NOMO-1 (cell line): ENCODE results near the gene ZNF169.
A peak's percentile ranks its signal among the peaks of the same experiment; 100 is the strongest.
"Not testable (repeated sequence)": the region's sequence is repeated elsewhere in the genome, so short reads cannot be mapped to it uniquely, and the experiment has no call there.

Experiments
- DNase-seq, 2 experiments: peaks; one replicate each; lab custom pipeline; 2025; ENCODE audit not compliant: unreplicated experiment in 2 of 2; lab: John Stamatoyannopoulos, UW

ZNF169 gene

DNA sequence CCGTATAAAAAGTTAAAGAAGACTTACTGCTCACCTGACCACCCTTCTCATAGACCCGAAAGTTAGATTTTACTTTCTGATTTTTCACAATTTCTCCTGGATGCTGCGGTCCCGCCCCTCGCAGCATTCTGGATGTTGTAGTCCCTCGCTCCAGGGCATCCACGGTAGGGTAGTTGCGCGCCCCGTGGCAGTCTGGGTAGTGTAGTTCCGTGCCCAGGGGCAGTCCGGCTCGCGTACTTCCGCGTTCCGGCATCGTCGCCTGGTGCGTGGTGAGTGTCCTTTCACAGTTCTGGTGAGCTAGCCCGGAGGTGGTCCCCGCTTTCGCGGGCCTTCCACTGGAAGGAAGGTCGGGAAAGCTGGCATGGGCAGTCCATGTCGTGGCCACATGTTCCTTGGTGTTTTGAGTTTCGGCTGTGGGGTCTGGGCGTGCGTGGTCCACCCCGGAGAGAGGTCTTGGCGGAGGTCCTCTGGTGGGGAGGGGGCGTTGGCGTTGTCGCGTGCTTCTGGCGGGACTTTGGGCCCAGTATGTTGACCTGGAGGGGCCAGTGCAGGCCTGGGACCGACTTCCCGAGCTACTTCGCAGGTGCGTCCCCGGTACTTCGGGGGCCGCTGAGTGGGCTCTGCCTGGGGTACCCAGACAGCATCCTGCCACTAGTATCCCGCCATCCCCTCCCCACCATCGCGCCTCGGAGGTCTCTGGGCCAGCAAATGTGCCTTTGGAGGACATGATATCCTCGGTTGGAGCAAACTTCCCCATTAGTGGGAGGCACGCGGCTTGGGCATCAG, at the start of gene ZNF169:
TSS of gene ZNF169 (plus strand) at position 222 of the 786 bp plus-strand sequence. CDS start 19,515 bp downstream, outside the sequence.
- DNase-seq: peak; percentile 89 to 90

GRCh38 chr9:94210616-94211603, 48.2 kb upstream of the ZNF169 start:
- DNase-seq: no peak

DNA sequence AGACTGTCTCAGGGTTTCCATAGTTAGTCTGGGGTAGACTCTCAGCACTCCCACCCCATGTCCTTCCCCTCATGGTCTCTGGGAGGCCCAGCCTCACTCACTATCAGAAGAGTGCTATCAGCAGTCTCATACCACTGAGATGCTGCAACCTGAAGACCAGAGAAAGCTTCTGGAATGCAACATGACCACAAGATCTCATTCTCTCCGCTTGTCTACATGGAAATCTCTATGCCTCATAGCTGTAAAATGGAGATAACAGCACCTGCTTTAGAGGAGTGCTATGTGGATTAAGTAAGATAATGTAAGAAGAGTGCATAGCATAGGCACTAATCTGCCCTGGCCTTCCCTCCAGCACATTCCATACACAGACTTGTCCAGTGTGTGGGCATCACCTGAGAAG, 47.0 kb upstream of the ZNF169 start:
- no peak for DNase-seq

- no peak for DNase-seq
Observed at GRCh38 chr9:94212531-94212930, 46.6 kb upstream of the ZNF169 start.

DNA sequence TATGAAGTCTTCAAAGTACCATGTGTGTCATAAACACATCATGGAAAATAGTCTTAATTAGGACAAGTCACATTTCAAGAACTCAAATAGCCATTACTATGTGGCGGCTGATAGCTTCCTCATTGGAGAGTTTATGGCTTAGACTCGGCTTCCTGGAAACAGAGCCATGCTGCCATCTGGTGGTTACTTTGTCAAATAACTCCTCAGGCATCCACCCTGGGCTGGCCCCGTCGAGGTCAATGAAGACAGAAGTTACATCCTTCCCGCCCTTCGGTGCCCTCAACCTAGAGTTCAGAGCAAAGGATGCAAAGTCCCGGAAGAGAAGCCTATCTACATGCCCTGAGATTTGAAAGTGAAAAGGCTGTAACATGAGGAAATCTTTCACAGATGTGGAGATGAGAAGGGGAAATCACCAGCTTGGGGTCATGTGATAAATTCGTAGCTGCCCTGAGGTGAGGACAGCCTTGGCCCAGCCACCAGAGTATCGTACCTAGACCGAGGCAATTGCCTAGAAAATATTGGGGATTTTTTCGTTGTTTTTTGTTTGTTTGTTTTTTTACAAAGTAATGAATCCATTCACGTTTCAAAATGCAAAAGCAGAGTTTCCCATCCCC, 45.5 kb upstream of the ZNF169 start:
- DNase-seq: peak; percentile 14 to 90

DNA sequence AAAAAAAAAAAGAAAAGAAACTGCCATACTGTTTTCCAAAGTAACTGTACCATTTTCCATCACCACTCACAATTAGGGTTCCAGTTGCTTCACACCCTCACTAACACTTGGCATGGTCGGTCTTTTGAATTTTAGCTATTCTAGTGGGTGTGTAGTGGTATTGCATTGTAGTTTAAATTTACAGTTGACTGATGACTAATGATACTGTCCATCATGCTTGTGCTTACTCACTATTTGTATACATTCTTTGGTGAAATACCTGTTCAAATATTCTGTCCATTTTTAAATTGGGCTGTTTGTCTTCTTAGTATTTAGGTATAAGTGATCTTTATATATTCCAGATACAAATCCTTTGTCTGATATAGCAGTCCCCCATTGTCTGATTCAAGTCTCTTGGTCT, 36.2 kb upstream of the ZNF169 start:
- DNase-seq: no peak

DNA sequence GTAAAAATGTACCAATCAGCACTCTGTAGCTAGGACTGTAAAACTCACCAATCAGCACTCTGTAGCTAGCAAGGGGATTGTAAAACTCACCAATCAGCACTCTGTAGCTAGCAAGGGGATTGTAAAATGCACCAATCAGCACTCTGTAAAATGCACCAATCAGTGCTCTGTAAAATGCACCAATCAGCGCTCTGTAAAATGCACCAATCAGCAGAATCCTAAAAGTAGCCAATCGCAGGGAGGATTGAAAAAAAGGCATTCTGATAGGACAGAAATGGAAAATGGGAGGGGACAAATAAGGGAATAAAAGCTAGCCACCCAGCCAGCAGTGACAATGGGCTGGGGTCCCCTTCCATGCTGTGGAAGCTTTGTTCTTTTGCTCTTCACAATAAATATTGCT, 33.7 kb upstream of the ZNF169 start:
- DNase-seq: not testable (repeated sequence)

- DNase-seq: no peak
Observed at GRCh38 chr9:94228616-94229015, 30.5 kb upstream of the ZNF169 start.

DNA sequence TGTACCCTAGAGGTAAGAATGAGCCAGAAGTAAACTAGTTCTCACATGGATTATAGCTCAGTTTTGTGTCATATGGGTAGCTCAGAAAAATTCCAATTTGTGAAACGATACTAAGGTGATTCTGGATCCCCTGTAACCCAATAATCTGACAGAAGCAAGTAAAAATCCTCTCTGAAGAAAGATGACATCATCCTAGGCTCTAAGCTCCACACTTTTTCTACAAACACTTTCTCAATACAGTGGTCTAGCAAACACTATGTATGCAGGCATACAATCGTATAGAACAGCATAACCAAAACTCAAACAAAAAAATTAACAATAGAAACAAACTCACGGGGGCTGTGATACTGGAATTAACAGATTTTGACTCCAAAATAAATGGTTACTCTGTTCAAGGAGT, 26.7 kb upstream of the ZNF169 start:
- DNase-seq: no peak

GRCh38 chr9:94241098-94241497, 18.0 kb upstream of the ZNF169 start:
- not testable (repeated sequence) for DNase-seq

DNA sequence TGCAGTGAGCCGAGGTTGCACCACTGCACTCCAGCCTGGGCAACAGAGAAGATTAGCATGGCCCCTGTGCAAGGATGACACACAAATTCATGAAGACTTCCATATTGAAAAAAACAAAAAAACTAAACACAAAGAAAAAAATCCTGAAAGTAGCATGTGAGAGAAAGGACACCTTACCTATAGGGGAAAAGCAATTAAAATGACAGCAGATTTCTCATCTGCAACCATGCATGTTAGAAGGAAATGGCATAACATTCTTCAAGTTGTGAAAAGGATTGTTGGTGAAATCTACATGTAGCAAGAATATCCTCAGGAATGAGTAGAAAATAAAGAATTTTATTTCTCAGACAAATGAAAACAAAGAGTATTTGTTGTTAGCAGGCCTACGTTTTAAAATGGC, 13.4 kb upstream of the ZNF169 start:
- DNase-seq: no peak

- DNase-seq: no peak
Observed at GRCh38 chr9:94250456-94250855, 8.6 kb upstream of the ZNF169 start.

- DNase-seq: no peak
Observed at GRCh38 chr9:94256007-94256406, 3.1 kb upstream of the ZNF169 start.

- DNase-seq: not testable (repeated sequence)
Observed at GRCh38 chr9:94265626-94266402, 6.7 kb downstream of the ZNF169 start.

DNA sequence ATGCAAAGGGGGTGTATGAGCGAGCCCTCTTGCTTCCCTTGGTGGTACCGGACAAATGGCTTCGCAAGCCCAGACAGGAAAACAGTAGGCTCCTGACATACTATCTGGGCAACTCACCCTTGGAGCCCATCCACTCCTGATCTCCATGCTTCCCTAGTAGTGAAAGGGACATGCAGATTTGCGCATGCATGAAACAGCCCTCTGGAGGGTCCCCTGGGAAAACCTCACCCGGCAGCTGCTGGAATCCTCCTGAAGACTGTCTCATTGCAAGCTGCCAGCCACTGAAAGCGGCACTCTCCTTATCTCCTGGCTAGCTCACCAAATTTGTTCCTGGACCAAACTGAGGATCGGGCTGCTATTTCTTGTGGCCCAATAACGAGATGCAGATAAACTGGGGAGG, 10.2 kb downstream of the ZNF169 start:
- no peak for DNase-seq

DNA sequence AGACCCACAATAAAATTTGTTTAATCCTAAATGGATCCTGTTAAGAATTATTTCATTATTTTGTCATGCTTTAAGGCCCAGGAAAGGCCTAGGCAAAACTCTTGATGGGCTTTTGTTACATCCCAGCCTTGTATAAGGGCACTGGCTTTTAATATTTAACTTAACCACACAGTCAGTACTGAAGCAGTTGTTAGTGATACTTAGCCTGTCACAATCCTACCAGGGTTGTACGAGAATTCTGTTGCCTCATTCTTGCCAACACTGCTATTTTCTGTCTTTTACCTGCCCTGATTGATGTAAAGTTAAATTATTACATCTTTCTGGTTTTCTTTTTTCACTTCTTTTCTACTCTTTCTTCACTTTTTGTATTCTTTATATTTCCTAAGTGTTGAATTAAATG, 10.9 kb downstream of the ZNF169 start:
- DNase-seq: no peak

DNA sequence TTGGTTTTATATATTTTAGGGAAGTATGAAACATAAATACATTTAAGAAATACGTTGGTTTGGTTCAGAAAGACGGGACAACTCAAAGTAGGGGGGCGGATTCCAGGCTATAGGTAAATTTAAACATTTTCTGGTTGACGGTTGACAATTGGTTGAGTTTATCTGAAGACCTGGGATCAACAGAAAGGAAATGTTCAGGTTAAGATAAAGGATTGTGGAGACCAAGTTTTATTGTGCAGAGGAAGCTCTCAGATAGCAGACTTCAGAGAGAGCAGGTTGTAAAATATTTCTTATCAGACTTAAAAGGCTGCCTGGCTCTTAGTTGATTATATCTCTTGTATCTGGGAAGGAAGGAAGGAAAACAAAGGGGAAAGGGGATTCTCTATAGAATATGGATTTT, 17.9 kb downstream of the ZNF169 start:
- DNase-seq: not testable (repeated sequence)

- no peak for DNase-seq
Observed at GRCh38 chr9:94277885-94278536, 18.9 kb downstream of the ZNF169 start.

- no peak for DNase-seq
Observed at GRCh38 chr9:94280409-94280989, 21.4 kb downstream of the ZNF169 start.

GRCh38 chr9:94281101-94281500, 22.0 kb downstream of the ZNF169 start:
- no peak for DNase-seq
